Stimulated activated CD4-positive, alpha-beta T cell treated with anti-CD3 and anti-CD28 coated beads, Interleukin-4, amount 100 ng/mL, for 1 hour (primary cell): ENCODE measurements around the gene PPP1R13L.
A peak's percentile ranks its signal among the peaks of the same experiment; 100 is the strongest.
"Not testable (repeated sequence)": the region's sequence is repeated elsewhere in the genome, so short reads cannot be mapped to it uniquely, and the experiment has no call there.

Source experiments
- DNase-seq: peaks from one replicate; pipeline ENCODE4 v3.0.0-alpha.2; 2020

PPP1R13L gene

DNA sequence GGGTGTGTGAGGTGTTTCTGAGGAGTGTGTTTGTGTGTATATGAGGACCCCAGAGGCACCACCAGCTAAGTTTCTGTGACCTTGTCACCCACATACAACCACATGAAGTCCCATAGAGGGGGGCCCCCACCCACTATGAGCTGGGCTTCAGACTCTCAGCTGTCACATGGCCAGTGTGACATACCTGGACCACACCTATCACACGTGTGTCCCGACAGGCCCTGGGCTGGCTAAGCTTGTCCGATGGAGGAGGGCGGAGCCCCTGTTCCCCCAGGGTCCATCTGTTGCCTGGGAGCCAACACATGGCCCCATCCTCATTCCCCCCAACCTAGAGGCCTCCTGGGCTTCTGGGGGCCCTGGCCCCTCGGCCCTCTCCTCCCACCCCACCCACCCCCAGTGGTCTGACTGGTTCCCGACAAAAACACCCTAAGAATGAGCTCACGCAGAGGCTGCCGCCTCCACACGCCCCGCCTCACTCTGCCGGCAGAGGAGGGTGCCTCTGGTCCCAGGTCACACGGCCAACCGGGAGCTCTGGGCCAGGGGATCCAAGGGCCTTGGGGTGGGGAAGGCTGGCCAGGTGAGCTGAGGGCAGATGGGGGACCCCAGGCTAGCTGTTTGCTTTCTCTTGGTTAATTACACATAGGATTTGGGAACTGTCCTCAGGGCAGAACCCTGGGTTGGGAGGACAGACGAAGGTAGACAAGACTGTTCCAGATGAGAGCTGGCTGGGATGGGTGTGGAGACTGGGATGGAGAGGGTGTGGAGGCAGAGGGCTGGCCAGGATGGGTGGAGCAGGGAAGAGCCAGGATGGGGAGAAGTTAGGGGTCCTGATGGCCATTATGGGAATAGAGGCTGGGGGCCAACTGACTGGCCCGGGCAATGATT, 60.0 kb downstream of the PPP1R13L start:
- DNase-seq = no peak

- no peak for DNase-seq
Observed at GRCh38 chr19:45342911-45343310, 62.0 kb downstream of the PPP1R13L start.

DNA sequence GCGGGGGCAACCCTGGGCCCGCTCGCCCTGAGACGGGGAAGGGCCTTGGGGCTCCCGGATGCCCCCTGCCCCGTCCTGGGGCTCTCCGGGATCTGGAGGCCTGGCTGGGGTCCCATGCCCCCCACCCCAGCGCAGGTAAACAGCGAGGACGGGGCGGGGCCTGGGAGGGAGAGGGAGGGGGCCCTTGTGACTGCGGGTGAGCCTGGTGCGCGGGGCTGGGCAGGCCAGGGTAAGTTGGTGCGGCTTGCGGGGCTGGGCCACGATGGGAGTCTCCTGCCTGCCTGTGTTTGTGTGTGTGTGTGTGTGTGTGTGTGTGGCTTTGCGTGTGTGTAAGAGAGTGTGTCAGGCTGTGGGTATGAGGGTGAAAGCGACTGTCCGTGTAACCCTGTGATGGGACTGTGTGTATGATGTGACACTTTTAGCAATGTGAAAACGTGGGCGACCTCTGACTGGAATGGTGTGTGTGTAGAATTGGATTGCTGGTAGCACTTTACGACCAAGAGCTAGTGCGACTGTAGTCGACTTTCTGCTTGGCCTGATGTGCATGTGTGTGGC, 63.9 kb downstream of the PPP1R13L start:
- no peak for DNase-seq

- peak; percentile 40 for DNase-seq
Observed at GRCh38 chr19:45340232-45340898, 64.5 kb downstream of the PPP1R13L start, which contains the start of gene KLC3. KLC3 (plus strand) TSS chr19:45340750; CDS start chr19:45345542, 4,792 bp downstream.

- no peak for DNase-seq
Observed at GRCh38 chr19:45339629-45340028, 65.2 kb downstream of the PPP1R13L start.

- no peak for DNase-seq
Observed at GRCh38 chr19:45336696-45337251, 68.1 kb downstream of the PPP1R13L start.

DNA sequence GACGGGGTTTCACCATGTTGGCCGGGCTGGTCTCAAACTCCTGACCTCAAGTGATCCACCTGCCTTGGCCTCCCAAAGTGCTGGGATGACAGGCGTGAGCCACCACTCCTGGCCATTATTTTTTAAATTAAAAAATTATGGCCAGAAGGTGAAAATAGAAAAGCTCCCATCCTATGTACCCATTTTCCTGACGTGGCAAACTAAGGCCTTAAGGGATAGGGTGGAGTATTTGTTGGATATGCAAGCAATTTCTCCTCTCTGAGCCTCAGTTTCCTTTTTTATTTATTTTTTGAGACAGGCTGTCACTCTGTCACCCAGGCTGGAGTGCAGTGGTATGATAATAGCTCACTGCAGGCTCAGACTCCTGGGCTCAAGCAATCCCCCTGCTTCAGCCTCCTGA, 70.0 kb downstream of the PPP1R13L start:
- DNase-seq = not testable (repeated sequence)

- DNase-seq = no peak
Observed at GRCh38 chr19:45333609-45334303, 71.1 kb downstream of the PPP1R13L start.

DNA sequence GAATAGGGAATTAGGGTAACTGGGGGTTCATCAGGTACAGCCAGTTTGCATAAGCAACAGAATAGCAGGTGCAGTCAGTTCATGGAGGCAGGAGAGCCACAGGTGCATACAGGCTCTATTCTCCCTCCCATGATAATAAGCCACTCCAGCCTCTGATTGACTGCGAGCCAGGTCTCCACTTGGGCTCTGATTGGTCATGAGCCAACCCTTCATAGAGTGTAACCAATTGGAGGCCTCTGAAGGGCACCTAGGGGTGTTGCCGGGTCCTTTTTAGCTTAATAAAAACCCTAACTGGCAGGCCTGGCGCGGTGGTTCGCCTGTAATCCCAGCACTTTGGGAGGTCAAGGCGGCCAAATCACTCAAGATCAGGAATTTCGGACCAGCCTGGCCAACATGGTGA, 73.5 kb downstream of the PPP1R13L start:
- DNase-seq = no peak
